Diencephalon (tissue), 1 donor: ENCODE data around the gene DPPA3. TPM values are rescaled to one million over a fixed set of nuclear protein-coding genes. Genes with fewer than 3 reads are reported as not detected.

Experiments
- total RNA-seq: library from RNA; depleted of rRNA; stranded (reverse); fragments of >200 nt; gene quantifications from one replicate; pipeline ENCODE4 v1.2.3, GENCODE V29; 2014

The DPPA3 gene
- total RNA-seq, result not detected

DNA sequence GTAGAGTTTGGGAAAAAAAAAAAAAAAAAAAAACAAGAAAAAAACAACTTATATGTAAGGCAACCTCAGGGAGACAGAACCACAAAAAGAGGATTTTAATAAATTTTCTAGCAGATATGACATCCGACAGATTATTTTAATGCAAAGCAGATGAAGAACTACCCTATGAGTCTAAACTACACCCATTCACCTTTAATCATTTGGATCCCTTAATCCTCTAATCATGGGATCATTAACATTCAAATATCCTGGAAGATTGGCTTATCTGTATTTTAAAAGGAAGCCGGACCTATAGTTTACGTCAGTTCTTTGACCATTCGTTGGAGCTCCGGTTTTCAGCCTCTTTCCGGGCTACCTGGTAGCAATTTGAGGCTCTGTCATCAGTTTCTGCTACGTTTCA lies at the start of gene DPPA3:
TSS of gene DPPA3 (plus strand) at position 301 of the 400 bp plus-strand sequence. CDS start 138 bp downstream, outside the sequence.

DNA sequence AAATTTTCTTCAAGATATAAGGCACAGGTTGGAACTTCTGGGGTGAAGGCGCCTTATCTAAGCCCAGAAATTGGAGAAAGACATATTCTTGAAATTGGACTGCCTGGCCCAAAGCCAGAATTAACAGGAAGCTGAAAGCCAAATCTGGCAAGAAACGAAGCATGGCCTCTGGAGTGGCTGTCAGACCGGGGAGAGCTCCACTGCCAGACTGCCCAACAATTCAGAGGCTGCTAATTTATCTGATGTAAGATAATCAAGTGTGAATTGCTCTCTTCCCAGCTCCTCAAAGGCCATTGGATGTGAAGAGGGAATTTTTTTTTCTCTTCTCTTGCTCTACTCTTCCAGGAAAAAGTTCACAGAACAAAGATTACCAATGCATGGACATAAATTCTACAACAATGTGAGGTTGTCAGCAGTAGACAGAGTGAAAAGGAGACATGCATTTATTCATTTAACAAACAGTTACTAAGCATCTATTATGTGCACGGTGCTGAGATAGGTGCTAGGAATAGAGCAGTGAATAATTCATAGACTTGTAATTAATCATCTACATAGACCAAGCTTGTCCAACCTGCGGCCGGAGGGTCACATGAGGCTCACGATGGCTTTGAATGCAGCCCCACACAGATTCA lies 15.6 kb upstream of the DPPA3 start, which contains the start of gene GDF3:
TSS of gene GDF3 (minus strand) at position 210 of the 632 bp plus-strand sequence. CDS start at position 163, 47 bp downstream.

DNA sequence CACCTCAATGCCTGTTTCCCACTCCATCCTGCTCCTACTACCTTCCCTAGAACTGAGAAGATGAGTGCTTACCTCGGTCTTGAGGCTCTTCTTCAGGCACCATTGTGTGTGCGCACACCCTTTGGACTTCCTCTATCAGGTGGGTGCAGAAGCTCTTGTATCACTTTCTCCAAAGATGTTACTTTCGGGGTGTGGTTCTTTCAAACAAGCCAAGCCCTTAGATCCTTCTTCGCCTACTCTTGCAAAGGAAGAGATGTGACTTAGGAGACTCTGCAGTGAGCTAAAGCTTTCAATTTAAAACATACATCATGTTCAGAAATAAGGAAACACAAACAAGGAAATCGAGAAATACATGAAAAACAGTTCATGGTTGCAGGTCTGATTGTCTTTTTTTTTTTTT lies 36.0 kb downstream of the DPPA3 start, which contains the start of gene CLEC4C:
TSS of gene CLEC4C (minus strand) at position 130 of the 400 bp plus-strand sequence. CDS start at position 103, 27 bp downstream.

Other genes starting within 250 kb of the DPPA3 start
- gene CD163, start 207.7 kb upstream of the DPPA3 start, total RNA-seq, result 2.5 TPM
- gene APOBEC1, start 45.5 kb upstream of the DPPA3 start, total RNA-seq, result not detected
- not detected for gene GDF3, start 15.7 kb upstream of the DPPA3 start, total RNA-seq
- gene CLEC4C, start 35.9 kb downstream of the DPPA3 start, total RNA-seq, result not detected
- not detected for gene NANOGNB, start 53.8 kb downstream of the DPPA3 start, total RNA-seq
- not detected for gene NANOG, start 78.0 kb downstream of the DPPA3 start, total RNA-seq
- 0.23 TPM for gene SLC2A14, start 161.5 kb downstream of the DPPA3 start, total RNA-seq
- 74.5 TPM for gene SLC2A3, start 224.8 kb downstream of the DPPA3 start, total RNA-seq